ENCODE results near the gene ARHGAP40.

DNA sequence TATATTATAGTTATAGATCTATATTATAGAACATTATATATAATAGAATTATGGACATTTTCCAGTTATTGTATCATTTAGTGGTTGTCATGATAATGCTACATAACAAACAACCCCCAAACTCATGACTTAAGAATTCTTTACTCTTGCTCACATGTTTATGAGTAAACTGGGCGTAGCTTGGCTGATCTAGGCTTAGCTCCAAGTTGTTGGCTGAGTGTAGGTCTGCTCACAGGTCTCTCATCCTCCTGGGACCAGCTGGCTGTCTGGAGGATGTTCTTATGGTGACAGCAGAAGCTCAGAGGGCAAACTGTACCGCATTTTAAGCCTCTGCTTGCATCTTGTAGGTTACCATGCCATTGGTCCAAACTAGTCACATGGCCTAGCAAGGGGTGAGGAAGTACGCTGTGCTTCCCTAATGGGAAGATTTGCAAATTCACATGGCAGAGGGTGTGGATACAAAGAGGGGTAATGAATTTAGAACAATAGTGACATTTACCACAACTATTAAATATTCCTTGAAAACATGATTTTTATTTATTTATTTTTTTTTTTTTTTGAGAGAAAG lies 34.2 kb downstream of the ARHGAP40 start:
- TF ChIP-seq YY1 (IDR thresholded peaks at IDR 0.05; ENCODE audit: insufficient read depth, insufficient read length), result no peak
- no peak for TF ChIP-seq ZNF274 (IDR thresholded peaks at IDR 0.05; ENCODE audit: low read depth, low read length)
